Liver (tissue), 9 donors: Measurements from ENCODE around the gene AOAH. TPM values are rescaled to one million over a fixed set of nuclear protein-coding genes. Genes with fewer than 3 reads are reported as not detected.

Source experiments
- DNase-seq: peaks from one replicate; pipeline ENCODE4 v3.0.0-alpha.2; 2017; ENCODE audit warnings: low spot score
- H3K27ac ChIP-seq, 2 donors: one replicate each; pipeline ENCODE4 v1.7.0; 2013; ENCODE audit warnings: inconsistent platforms in 2 of 2, low read length in 2 of 2, control low read depth in 1 of 2, low read depth in 1 of 2, mild to moderate bottlenecking in 1 of 2
- H3K27me3 ChIP-seq, 4 donors: one replicate each; pipeline versions ENCODE4 v1.6.1 to v1.7.0; 2013; ENCODE audit warnings: low read length in 3 of 4, inconsistent platforms in 1 of 4, mild to moderate bottlenecking in 1 of 4, moderate library complexity in 1 of 4; ENCODE audit not compliant: control insufficient read depth in 4 of 4, insufficient read depth in 4 of 4
- H3K36me3 ChIP-seq, 4 donors: one replicate each; pipeline versions ENCODE4 v1.6.1 to v1.7.0; 2013; ENCODE audit warnings: low read length in 3 of 4, mild to moderate bottlenecking in 3 of 4, low read depth in 1 of 4, moderate library complexity in 1 of 4; ENCODE audit not compliant: control insufficient read depth in 4 of 4, insufficient read depth in 3 of 4
- H3K4me1 ChIP-seq, 4 donors: one replicate each; pipeline versions ENCODE4 v1.6.1 to v1.7.0; 2013; ENCODE audit warnings: low read length in 3 of 4, mild to moderate bottlenecking in 3 of 4, moderate library complexity in 1 of 4; ENCODE audit not compliant: control insufficient read depth in 4 of 4, insufficient read depth in 4 of 4
- H3K4me3 ChIP-seq, 3 donors: one replicate each; pipeline versions ENCODE4 v1.6.1 to v1.7.0; 2013; ENCODE audit warnings: low read length in 3 of 3, control low read depth in 1 of 3, low read depth in 1 of 3, mild to moderate bottlenecking in 1 of 3
- H3K9ac ChIP-seq, 2 donors: one replicate each; pipeline ENCODE4 v1.7.0; 2013; ENCODE audit warnings: low read length in 2 of 2, mild to moderate bottlenecking in 2 of 2, moderate library complexity in 2 of 2, control low read depth in 1 of 2, low read depth in 1 of 2
- H3K9me3 ChIP-seq, 4 donors: one replicate each; pipeline versions ENCODE4 v1.6.1 to v1.7.0; 2013; ENCODE audit warnings: low read length in 3 of 4; ENCODE audit not compliant: control insufficient read depth in 4 of 4
- ATF3 ChIP-seq: IDR thresholded peaks from 2 replicates; pipeline ENCODE4 v1.6.1; 2016; ENCODE audit warnings: antibody characterized with exemption
- CTCF ChIP-seq: fragments of 150-350 bp; IDR thresholded peaks from 2 replicates; pipeline ENCODE4 v1.5.1; 2017; ENCODE audit warnings: improper control_type of control experiment, low read depth, low read length; ENCODE audit not compliant: missing input control
- EGR1 ChIP-seq, 2 donors: IDR thresholded peaks; 2 replicates each; pipeline ENCODE4 v1.6.1; 2016 to 2018; ENCODE audit warnings: antibody characterized with exemption in 2 of 2, low read depth in 2 of 2
- FOXA1 ChIP-seq: IDR thresholded peaks from 2 replicates; pipeline ENCODE4 v1.6.1; 2016; ENCODE audit warnings: antibody characterized with exemption
- FOXA2 ChIP-seq: IDR thresholded peaks from 2 replicates; pipeline ENCODE4 v1.6.1; 2016; ENCODE audit warnings: antibody characterized with exemption
- GABPA ChIP-seq, 2 donors: IDR thresholded peaks in 1 of 2; conservative IDR thresholded peaks in 1 of 2; 2 replicates each; pipeline ENCODE4 v1.6.1; 2016; ENCODE audit warnings: antibody characterized with exemption in 2 of 2, mild to moderate bottlenecking in 1 of 2, moderate library complexity in 1 of 2
- HNF4A ChIP-seq, 2 donors: conservative IDR thresholded peaks; 2 replicates each; pipeline ENCODE4 v1.6.1; 2016; ENCODE audit warnings: antibody characterized with exemption in 2 of 2, mild to moderate bottlenecking in 2 of 2
- JUND ChIP-seq, 2 donors: IDR thresholded peaks; 2 replicates each; pipeline ENCODE4 v1.6.1; 2016; ENCODE audit warnings: antibody characterized with exemption in 2 of 2
- MAX ChIP-seq: IDR thresholded peaks from 2 replicates; pipeline ENCODE4 v1.6.1; 2016; ENCODE audit warnings: antibody characterized with exemption
- NR2F2 ChIP-seq: IDR thresholded peaks from 2 replicates; pipeline ENCODE4 v1.6.1; 2016; ENCODE audit warnings: antibody characterized with exemption
- RAD21 ChIP-seq, 2 donors: IDR thresholded peaks; 2 replicates each; pipeline ENCODE4 v1.6.1; 2016; ENCODE audit warnings: antibody characterized with exemption in 2 of 2, mild to moderate bottlenecking in 2 of 2
- REST ChIP-seq: IDR thresholded peaks from 2 replicates; pipeline ENCODE4 v1.6.1; 2016; ENCODE audit warnings: antibody characterized with exemption, mild to moderate bottlenecking
- RXRA ChIP-seq, 2 donors: IDR thresholded peaks; 2 replicates each; pipeline ENCODE4 v1.6.1; 2017 to 2018; ENCODE audit warnings: antibody characterized with exemption in 2 of 2, mild to moderate bottlenecking in 1 of 2
- TAF1 ChIP-seq: conservative IDR thresholded peaks from 2 replicates; pipeline ENCODE4 v1.6.1; 2016; ENCODE audit warnings: antibody characterized with exemption, mild to moderate bottlenecking
- YY1 ChIP-seq: IDR thresholded peaks from 2 replicates; pipeline ENCODE4 v1.6.1; 2016; ENCODE audit warnings: antibody characterized with exemption, mild to moderate bottlenecking
- ZBTB33 ChIP-seq: IDR thresholded peaks from 2 replicates; pipeline ENCODE4 v1.6.1; 2016; ENCODE audit warnings: antibody characterized with exemption
- WGBS: extraction: QIAGEN DNeasy Blood & Tissue Kit; methylation state at CpG from one replicate; pipeline ENCODE4 v1.1.7; 2013; 5-methylcytosine and 5-hydroxymethylcytosine counted together
- polyA plus RNA-seq, 2 donors: library from polyadenylated mRNA; stranded (reverse) in 1 of 2; unstranded in 1 of 2; fragments of 200-250 nt in 1 of 2; fragments of >200 nt in 1 of 2; fragmentation: Nextera tagmentation in 1 of 2; extraction: Ambion mirVana in 1 of 2; gene quantifications; one replicate each; pipeline versions ENCODE4 v1.2.1 to v1.2.3, GENCODE V29; 2013 to 2015
- total RNA-seq, 2 donors: library from RNA; depleted of rRNA; stranded (reverse); fragments of >200 nt; gene quantifications; one replicate each; pipeline ENCODE4 v1.2.3, GENCODE V29; 2014
- donor health status: healthy.
- donor health status: healthy.
- donor health status: healthy.
- donor health status: healthy.
- donor health status: healthy.

The AOAH gene
- total and polyA plus RNA-seq, 4 donors = 2.4 to 26.7 (median 5.8) TPM

GRCh38 chr7:36527549-36527913 is 196.8 kb downstream of the AOAH start:
- H3K27me3 ChIP-seq = no peaks in the 10 kb centered on the region
- H3K27ac ChIP-seq = no peak overlapping the region
- TF ChIP-seq RXRA (IDR thresholded peaks at IDR 0.05) = no peak
- TF ChIP-seq GABPA (IDR thresholded peaks at IDR 0.05 in 1 of 2, conservative IDR thresholded peaks at IDR 0.05 in 1 of 2) = no peak
- TF ChIP-seq NR2F2 = no peak
- TF ChIP-seq HNF4A (conservative IDR thresholded peaks at IDR 0.05) = no peak
- no peak for TF ChIP-seq REST
- no peak for TF ChIP-seq MAX
- no peak for TF ChIP-seq YY1
- TF ChIP-seq CTCF = no peak
- TF ChIP-seq JUND (IDR thresholded peaks at IDR 0.05) = no peak
- TF ChIP-seq ATF3 = no peak
- no peak for TF ChIP-seq FOXA1
- TF ChIP-seq TAF1 = no peak
- no peak for DNase-seq
- 82% methylated on average over 6 of the region's 6 CpGs for WGBS
- no peaks in the 10 kb centered on the region for H3K36me3 ChIP-seq
- no peak overlapping the region for H3K4me3 ChIP-seq
- no peaks in the 10 kb centered on the region for H3K9me3 ChIP-seq
- H3K9ac ChIP-seq = no peak overlapping the region
- H3K4me1 ChIP-seq = no peaks in the 10 kb centered on the region

- Histone ChIP-seq H3K27ac (no peak overlapping the region), H3K27me3 (no peaks in the 10 kb centered on the region), H3K9me3 (no peaks in the 10 kb centered on the region), H3K9ac (no peak overlapping the region), H3K36me3 (no peaks in the 10 kb centered on the region), H3K4me1 (no peaks in the 10 kb centered on the region), H3K4me3 (no peak overlapping the region)
- no peak for DNase-seq
- WGBS = 84% methylated on average over 3 of the region's 3 CpGs
- no peak for TF ChIP-seq MAX
- TF ChIP-seq FOXA1 = no peak
- no peak for TF ChIP-seq CTCF
- no peak for TF ChIP-seq RAD21 (IDR thresholded peaks at IDR 0.05)
- no peak for TF ChIP-seq ATF3
- TF ChIP-seq EGR1 (IDR thresholded peaks at IDR 0.05; ENCODE audit: low read depth in 2 of 2) = no peak
- no peak for TF ChIP-seq ZBTB33
- TF ChIP-seq FOXA2 = no peak
- TF ChIP-seq RXRA (IDR thresholded peaks at IDR 0.05) = no peak
- TF ChIP-seq HNF4A (conservative IDR thresholded peaks at IDR 0.05) = no peak
- no peak for TF ChIP-seq JUND (IDR thresholded peaks at IDR 0.05)
Observed at GRCh38 chr7:36526863-36527548, 197.3 kb downstream of the AOAH start.
